WTC11 (cell line): ENCODE measurements around the gene ANKRD22. TPM values are rescaled to one million over a fixed set of nuclear protein-coding genes. Genes with fewer than 3 reads are reported as not detected.

Source experiments
- ATAC-seq: fragments of 200-7000 bp; cut with Tn5 transposase; 2 replicates; pipeline ENCODE4 v1.10.0; 2021; ENCODE audit warnings: mild to moderate bottlenecking, moderate library complexity
- CTCF ChIA-PET: fragments of 300-600 bp; sonication (Branson Sonifier 250); formaldehyde crosslinking; loops from one replicate; lab custom pipeline; 2021; ENCODE audit warnings: antibody characterized with exemption; lab: Charles Lee
- POLR2A ChIA-PET: fragments of 350-600 bp; sonication (Branson Sonifier 250); formaldehyde crosslinking; loops from one replicate; lab custom pipeline; 2021; ENCODE audit warnings: antibody characterized with exemption; lab: Charles Lee
- DNase-seq: peaks from one replicate; pipeline ENCODE4 v3.0.0; 2021; ENCODE audit warnings: low spot score
- H3K27ac Mint-ChIP-seq: 2 replicates; pipeline ENCODE4 v1.8.0; 2021; ENCODE audit warnings: mixed read lengths
- H3K27me3 Mint-ChIP-seq: 2 replicates; pipeline ENCODE4 v1.8.0; 2021; ENCODE audit warnings: low read depth, mild to moderate bottlenecking, moderate library complexity, mixed read lengths
- H3K36me3 Mint-ChIP-seq: 2 replicates; pipeline ENCODE4 v1.8.0; 2021; ENCODE audit warnings: mixed read lengths
- H3K4me1 Mint-ChIP-seq: 2 replicates; pipeline ENCODE4 v1.8.0; 2022; ENCODE audit warnings: mixed read lengths
- H3K4me3 Mint-ChIP-seq: 2 replicates; pipeline ENCODE4 v1.8.0; 2021; ENCODE audit warnings: mild to moderate bottlenecking, moderate library complexity, mixed read lengths
- H3K9me3 Mint-ChIP-seq: 2 replicates; pipeline ENCODE4 v1.8.0; 2021; ENCODE audit warnings: mixed read lengths
- AFF4 ChIP-seq: sonication (generic); formaldehyde crosslinking; IDR thresholded peaks from 2 replicates; pipeline ENCODE4 v1.8.1; 2023; ENCODE audit warnings: mild to moderate bottlenecking, missing genetic modification reagents, borderline replicate concordance
- ATF1 ChIP-seq: sonication (generic); formaldehyde crosslinking; IDR thresholded peaks from 2 replicates; pipeline ENCODE4 v1.8.1; 2023; ENCODE audit warnings: mild to moderate bottlenecking, moderate library complexity, missing genetic modification reagents
- CREM ChIP-seq: sonication (generic); formaldehyde crosslinking; IDR thresholded peaks from 2 replicates; pipeline ENCODE4 v1.8.1; 2022; ENCODE audit warnings: mild to moderate bottlenecking, missing genetic modification reagents, moderate library complexity
- ELF4 ChIP-seq: sonication (generic); formaldehyde crosslinking; IDR thresholded peaks from 2 replicates; pipeline ENCODE4 v1.8.1; 2022; ENCODE audit warnings: low read depth, mild to moderate bottlenecking, moderate library complexity, missing genetic modification reagents
- EMX1 ChIP-seq: fragments of 250-450 bp; sonication (Bioruptor Pico); IDR thresholded peaks from 2 replicates; pipeline ENCODE4 v1.8.0; 2021; ENCODE audit warnings: mild to moderate bottlenecking
- ESRRA ChIP-seq: sonication (generic); formaldehyde crosslinking; IDR thresholded peaks from 2 replicates; pipeline ENCODE4 v1.8.1; 2022; ENCODE audit warnings: mild to moderate bottlenecking, missing genetic modification reagents, borderline replicate concordance
- FOXK1 ChIP-seq: sonication (generic); formaldehyde crosslinking; IDR thresholded peaks from 2 replicates; pipeline ENCODE4 v1.8.0; 2022; ENCODE audit warnings: mild to moderate bottlenecking, moderate library complexity, missing genetic modification reagents
- GRHL2 ChIP-seq: fragments of 250-450 bp; sonication (Bioruptor Pico); IDR thresholded peaks from 2 replicates; pipeline ENCODE4 v1.8.0; 2022; ENCODE audit warnings: mild to moderate bottlenecking, moderate library complexity; ENCODE audit not compliant: insufficient replicate concordance, severe bottlenecking
- IRF2 ChIP-seq: sonication (generic); formaldehyde crosslinking; IDR thresholded peaks from 2 replicates; pipeline ENCODE4 v1.8.0; 2022; ENCODE audit warnings: low read depth, missing genetic modification reagents, borderline replicate concordance
- NFATC4 ChIP-seq: fragments of 250-450 bp; sonication (Bioruptor Pico); IDR thresholded peaks from 2 replicates; pipeline ENCODE4 v1.9.0; 2021; ENCODE audit warnings: mild to moderate bottlenecking
- NFYB ChIP-seq: sonication (generic); formaldehyde crosslinking; conservative IDR thresholded peaks from 2 replicates; pipeline ENCODE4 v1.8.0; 2022; ENCODE audit warnings: low read depth, missing genetic modification reagents
- PREB ChIP-seq: sonication (generic); formaldehyde crosslinking; IDR thresholded peaks from 2 replicates; pipeline ENCODE4 v1.8.1; 2022; ENCODE audit warnings: mild to moderate bottlenecking, missing genetic modification reagents, moderate library complexity, borderline replicate concordance
- PRRX2 ChIP-seq: fragments of 250-450 bp; sonication (Bioruptor Pico); IDR thresholded peaks from 2 replicates; pipeline ENCODE4 v1.8.0; 2021; ENCODE audit warnings: mild to moderate bottlenecking
- USF1 ChIP-seq: sonication (generic); formaldehyde crosslinking; IDR thresholded peaks from 2 replicates; pipeline ENCODE4 v1.8.0; 2022; ENCODE audit warnings: mild to moderate bottlenecking, missing genetic modification reagents
- ZMAT4 ChIP-seq: fragments of 250-450 bp; sonication (Bioruptor Pico); IDR thresholded peaks from 2 replicates; pipeline ENCODE4 v1.9.0; 2021; ENCODE audit warnings: mild to moderate bottlenecking
- ZNF219 ChIP-seq: sonication (generic); formaldehyde crosslinking; IDR thresholded peaks from 2 replicates; pipeline ENCODE4 v1.8.0; 2023; ENCODE audit warnings: missing genetic modification reagents, mild to moderate bottlenecking, borderline replicate concordance
- ZNF232 ChIP-seq: sonication (generic); formaldehyde crosslinking; IDR thresholded peaks from 2 replicates; pipeline ENCODE4 v1.8.0; 2022; ENCODE audit warnings: mild to moderate bottlenecking, missing genetic modification reagents
- ZNF423 ChIP-seq: fragments of 250-450 bp; sonication (Bioruptor Pico); IDR thresholded peaks from 2 replicates; pipeline ENCODE4 v2.1.2; 2022; ENCODE audit warnings: mild to moderate bottlenecking, moderate library complexity
- total RNA-seq: library from RNA; stranded (reverse); gene quantifications from 3 replicates; pipeline ENCODE4 v1.2.3, GENCODE V29; 2021
- TF ChIP-seq, protein P1 (sequence below): fragments of 250-450 bp; sonication (Bioruptor Pico); IDR thresholded peaks from 2 replicates; pipeline ENCODE4 v1.8.0; 2021; ENCODE audit warnings: mild to moderate bottlenecking

The ANKRD22 gene
- total RNA-seq, 1 experiment from 2014 or later, result not detected

- POLR2A ChIA-PET, result no interaction called here
- Mint-ChIP-seq H3K27me3 (peaks cover 17% of the 10 kb centered on the region), H3K9me3 (no peaks in the 10 kb centered on the region), H3K36me3 (no peaks in the 10 kb centered on the region), H3K4me1 (peaks cover 10% of the 10 kb centered on the region), H3K27ac (no peak overlapping the region), H3K4me3 (no peak overlapping the region)
- TF ChIP-seq GRHL2 (CRISPR knock-in tag) (no peak), ELF4 (CRISPR knock-in tag) (no peak), ZNF232 (CRISPR knock-in tag) (no peak), PRRX2 (CRISPR knock-in tag) (no peak), ZNF219 (CRISPR knock-in tag) (no peak), ZNF423 (CRISPR knock-in tag) (no peak), AFF4 (CRISPR knock-in tag) (no peak), NFATC4 (CRISPR knock-in tag) (no peak), ESRRA (CRISPR knock-in tag) (no peak), PREB (CRISPR knock-in tag) (no peak), ATF1 (CRISPR knock-in tag) (no peak), ZMAT4 (CRISPR knock-in tag) (no peak), EMX1 (CRISPR knock-in tag) (no peak)
- DNase-seq, result no peak
- ATAC-seq, result no peak
- CTCF ChIA-PET, result interaction anchor here (0.6 to 1.2 kb wide), 2 partner anchors 10 to 72 kb away, joined by 3 to 5 read pairs; no protein-coding TSS in a partner anchor
Observed at GRCh38 chr10:88800152-88801125, 51.2 kb downstream of the ANKRD22 start.

GRCh38 chr10:88794731-88795130, 56.9 kb downstream of the ANKRD22 start:
- Mint-ChIP-seq H3K36me3 (no peaks in the 10 kb centered on the region), H3K27ac (no peak overlapping the region), H3K9me3 (no peaks in the 10 kb centered on the region), H3K4me1 (0 out of 2 replicates have a peak, but pooled peaks cover 2% of the 10 kb centered on the region), H3K27me3 (peaks cover 5% of the 10 kb centered on the region; the same call in 1 of the 2 replicates), H3K4me3 (no peak overlapping the region)
- POLR2A ChIA-PET, result no interaction called here
- TF ChIP-seq IRF2 (CRISPR knock-in tag) (no peak), CREM (CRISPR knock-in tag) (no peak), ZNF232 (CRISPR knock-in tag) (no peak), FOXK1 (CRISPR knock-in tag) (no peak), NFYB (CRISPR knock-in tag) (no peak), USF1 (CRISPR knock-in tag) (no peak)
- TF ChIP-seq, protein P1, sequence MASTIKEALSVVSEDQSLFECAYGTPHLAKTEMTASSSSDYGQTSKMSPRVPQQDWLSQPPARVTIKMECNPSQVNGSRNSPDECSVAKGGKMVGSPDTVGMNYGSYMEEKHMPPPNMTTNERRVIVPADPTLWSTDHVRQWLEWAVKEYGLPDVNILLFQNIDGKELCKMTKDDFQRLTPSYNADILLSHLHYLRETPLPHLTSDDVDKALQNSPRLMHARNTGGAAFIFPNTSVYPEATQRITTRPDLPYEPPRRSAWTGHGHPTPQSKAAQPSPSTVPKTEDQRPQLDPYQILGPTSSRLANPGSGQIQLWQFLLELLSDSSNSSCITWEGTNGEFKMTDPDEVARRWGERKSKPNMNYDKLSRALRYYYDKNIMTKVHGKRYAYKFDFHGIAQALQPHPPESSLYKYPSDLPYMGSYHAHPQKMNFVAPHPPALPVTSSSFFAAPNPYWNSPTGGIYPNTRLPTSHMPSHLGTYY (CRISPR knock-in tag), result no peak
- no peak for DNase-seq
- no peak for ATAC-seq
- CTCF ChIA-PET, result interaction anchor here (1.0 to 3.4 kb wide), 2 partner anchors 66 to 68 kb away, joined by 4 to 18 read pairs; no protein-coding TSS in a partner anchor
